ENCODE results near the gene SAPCD1.

SAPCD1 gene

DNA sequence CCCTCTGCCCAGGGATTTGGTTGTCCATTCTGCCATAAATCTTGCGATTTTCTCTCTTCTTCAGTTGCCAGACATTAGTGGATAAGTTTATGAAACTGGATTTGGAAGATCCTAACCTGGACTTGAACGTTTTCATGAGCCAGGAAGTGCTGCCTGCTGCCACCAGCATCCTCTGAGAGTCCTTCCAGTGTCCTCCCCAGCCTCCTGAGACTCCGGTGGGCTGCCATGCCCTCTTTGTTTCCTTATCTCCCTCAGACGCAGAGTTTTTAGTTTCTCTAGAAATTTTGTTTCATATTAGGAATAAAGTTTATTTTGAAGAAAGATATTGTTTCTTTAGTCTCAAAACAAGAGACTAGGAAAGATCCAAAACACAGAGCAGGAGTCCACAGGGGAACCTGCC, at the start of gene SAPCD1:
Gene SAPCD1 (plus strand): TSS at position 301 of the 400 bp plus-strand sequence. CDS start 399 bp downstream, outside the sequence.
- DNase-seq: no peak

DNA sequence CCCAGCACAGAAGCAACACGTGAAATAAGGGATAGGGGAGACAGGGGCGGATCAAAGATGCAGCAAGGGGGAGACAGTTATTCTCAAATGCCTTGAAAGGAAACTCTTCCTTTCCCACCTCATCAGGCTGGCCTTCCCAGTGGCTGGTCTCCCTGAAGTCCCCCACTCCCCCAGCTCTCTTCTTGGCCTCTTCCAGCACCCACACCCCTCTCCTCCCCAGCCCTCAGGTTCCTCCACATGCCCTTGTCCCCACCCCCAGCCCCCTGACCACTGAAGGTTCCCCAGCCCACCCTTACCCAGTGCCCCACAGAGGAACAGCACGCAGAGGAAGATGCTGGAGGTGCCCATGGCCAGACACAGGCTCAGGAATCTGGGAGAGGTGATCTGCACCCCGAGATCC, 49.0 kb upstream of the SAPCD1 start:
- DNase-seq: no peak

DNA sequence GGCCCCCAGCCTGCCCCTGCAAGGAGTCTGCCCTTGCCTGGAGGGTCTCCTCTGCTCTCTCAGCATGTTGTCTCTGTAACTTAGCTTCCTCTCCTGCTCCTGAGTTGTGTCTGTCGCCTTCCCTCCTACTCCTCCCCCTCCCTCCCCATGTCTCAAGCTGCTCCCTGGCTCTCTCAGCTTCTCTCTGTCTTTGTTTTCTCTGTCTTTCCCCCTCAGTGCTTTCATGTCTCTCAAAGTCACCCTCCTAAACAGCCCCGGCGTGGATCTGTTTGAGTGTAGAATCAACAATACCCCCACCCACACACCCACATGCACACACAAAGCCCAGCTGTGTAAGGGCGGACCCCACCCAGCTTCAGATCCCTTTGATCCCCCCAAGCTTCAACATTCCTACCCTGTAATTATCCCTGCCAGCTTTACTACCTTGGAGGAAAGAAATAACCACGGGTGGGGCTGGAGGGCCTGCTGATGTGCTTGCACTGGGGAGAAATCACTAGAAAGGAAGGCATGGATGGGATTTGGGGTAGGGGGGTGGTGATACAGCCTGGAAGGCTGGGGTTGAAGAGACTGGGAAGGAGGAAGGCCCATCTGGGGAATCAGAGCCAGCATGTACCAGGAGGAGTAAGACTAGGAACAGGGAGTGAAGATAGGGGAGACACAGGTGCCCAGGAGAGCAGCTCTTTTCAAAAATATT, 48.3 kb upstream of the SAPCD1 start:
- DNase-seq: no peak

DNA sequence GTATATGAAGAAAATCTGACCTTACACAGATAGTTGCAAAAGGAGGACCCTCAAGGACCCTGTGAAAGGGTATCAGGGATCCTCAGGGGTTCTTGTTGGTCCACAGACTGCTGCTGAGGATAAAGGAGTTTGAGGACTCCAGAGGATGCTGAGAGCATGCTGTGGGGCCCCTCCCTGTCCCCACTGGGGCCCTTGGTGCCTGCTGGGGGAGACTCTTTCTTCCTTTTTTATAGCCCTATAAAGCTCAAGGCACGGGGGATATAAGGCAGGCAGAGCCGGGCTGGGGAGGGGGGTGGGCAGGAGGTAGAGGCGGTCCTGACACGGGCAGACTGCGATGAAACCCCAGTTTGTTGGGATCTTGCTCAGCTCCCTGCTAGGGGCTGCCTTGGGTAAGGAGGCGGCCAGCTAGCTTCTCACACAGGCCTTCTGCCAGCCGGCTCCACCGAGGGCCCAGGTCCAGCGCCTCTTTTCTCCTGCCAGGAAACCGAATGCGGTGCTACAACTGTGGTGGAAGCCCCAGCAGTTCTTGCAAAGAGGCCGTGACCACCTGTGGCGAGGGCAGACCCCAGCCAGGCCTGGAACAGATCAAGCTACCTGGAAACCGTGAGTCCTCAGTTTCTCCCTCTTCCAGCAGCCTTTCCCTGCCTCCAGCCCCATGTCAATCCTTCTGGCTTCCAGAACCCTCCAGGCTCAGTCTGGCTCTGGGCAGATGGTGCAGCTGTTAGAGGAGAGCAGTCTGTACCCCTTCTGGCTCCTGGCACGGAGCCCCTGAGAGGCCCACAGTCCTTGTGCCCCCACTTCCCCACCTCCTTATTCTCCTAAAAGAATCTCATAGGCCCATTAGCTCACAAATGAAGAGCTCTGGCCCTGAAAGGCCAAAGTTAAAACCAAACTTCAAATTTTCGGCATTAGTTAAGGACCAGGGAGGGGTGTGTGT, 47.2 kb upstream of the SAPCD1 start, which contains the start of gene LY6G6D:
Gene LY6G6D (plus strand): TSS at position 327 of the 937 bp plus-strand sequence. CDS start 8 bp downstream, at position 335.
- no peak for DNase-seq

DNA sequence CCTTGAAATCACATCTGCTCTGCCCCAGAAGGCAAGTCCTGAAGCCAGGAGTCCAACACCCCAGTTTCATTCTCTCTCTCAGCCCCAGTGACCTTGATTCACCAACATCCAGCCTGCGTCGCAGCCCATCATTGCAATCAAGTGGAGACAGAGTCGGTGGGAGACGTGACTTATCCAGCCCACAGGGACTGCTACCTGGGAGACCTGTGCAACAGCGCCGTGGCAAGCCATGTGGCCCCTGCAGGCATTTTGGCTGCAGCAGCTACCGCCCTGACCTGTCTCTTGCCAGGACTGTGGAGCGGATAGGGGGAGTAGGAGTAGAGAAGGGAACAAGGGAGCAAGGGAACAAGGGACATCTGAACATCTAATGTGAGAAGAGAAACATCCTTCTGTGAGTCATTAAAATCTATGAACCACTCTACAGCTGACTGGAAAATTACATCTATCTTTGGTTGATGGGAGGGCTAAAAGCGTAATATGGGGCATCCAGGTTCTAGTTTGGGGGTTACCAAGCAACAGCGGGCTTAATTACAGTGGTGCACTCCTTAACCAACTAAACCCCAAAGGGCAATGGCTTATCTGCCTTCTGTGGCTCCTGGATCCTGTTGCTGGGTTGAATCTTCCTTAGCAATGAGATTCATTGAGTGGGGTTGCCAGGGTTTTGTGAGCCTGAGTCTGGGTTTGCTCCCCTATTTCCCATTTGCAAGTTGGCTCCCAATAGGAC, 44.8 kb upstream of the SAPCD1 start:
- DNase-seq: no peak

DNA sequence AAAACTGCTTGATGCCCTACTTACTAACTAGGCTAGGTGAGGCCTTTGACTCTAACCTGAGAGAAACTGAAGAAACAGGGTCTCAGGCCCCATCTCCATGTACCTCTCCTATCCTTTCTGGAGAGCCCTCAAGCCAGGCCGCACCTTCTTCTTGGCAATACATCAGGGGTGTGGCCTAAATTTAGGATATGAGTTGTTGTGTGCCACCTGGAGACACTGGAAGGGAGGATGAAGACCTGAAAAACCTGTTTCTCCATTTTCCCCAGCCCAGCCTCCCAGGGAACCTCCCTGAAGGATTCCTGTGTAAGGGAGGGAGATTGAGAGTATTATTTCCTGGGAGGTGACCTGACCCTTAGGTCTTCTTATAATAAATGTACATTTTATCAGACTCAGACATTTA, 44.2 kb upstream of the SAPCD1 start:
- DNase-seq: no peak

DNA sequence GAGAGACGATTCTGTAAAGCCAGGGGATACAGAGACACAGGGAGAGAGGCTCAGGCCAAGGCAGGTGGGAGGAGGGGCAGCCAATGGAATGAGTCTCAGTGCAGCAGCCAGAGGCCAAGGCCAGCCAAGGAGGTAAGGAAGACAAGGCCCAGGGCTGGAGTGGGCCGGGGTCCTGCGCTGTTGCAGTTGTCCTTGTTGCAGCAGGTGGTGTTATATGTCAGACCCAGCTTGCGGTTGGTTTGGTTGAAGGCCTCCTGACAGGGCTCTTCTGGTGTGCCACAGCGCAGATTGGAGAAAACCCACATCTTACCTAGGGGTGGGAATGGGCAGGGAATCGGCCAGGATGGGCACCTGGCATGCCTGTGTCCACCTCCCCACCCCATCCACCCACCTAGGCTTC, 43.5 kb upstream of the SAPCD1 start:
- no peak for DNase-seq

DNA sequence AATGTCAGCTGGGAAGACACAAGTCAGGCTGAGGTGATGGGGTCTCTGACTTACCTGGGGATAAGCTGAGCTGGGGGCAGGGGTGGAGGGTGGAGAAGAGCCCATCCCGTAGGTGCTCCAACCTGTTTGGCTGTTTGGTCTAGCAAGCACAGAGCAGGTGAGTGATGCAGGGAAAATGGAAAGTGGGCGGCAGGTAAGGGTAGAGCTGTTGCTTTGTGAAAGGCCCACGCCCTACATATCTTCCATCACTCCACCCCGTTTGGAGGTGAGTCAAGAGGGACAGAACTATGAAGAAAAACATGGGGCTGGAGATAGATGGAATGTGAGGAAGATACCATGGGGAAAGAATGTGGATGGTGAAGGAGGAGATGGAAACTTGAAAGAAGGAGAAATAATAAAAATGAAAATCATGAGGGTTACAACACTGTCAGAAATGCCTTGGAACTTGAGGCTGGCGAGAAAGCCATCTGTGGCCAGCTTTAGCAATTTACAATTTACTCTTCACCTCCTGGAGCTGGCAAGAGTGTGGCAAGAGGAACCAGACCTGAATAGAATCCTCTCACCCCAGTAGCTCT, 42.2 kb upstream of the SAPCD1 start:
- no peak for DNase-seq

DNA sequence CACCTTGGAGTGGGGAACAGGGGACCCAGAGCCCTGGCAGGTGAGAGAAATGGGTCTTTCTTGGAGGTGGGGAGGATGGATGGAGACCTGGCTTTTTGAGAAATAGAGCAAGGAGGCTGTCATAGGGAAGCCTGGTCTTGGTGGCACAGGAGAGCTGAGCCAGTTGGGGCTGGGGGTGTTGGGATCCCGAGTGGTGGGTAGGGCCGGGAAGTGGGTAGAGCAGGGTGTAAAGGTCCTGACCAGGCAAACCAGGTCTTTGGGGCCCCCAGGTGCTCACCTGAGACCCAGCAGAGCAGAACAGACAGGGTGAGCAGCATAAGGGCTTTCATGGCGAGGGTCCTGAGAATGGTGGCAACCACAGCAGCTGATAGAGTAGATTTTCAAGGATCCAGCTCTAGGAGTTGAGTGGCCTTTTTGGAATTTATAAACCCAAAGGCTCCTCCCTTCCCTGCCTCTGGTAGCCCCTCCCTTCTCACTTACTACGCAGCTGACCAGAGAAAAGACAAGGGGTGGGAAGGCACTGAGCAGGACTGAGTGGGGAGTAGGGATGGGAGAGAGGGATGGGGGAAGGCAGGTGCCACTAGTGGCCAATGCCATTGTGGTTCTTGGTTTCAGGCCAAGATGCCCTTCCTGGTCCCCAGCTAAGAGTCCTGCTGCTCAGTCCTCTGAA, 41.0 kb upstream of the SAPCD1 start, which contains the start of gene LY6G6C:
Gene LY6G6C (minus strand): TSS at position 396 of the 670 bp plus-strand sequence. CDS start 67 bp downstream, at position 329.
- no peak for DNase-seq

DNA sequence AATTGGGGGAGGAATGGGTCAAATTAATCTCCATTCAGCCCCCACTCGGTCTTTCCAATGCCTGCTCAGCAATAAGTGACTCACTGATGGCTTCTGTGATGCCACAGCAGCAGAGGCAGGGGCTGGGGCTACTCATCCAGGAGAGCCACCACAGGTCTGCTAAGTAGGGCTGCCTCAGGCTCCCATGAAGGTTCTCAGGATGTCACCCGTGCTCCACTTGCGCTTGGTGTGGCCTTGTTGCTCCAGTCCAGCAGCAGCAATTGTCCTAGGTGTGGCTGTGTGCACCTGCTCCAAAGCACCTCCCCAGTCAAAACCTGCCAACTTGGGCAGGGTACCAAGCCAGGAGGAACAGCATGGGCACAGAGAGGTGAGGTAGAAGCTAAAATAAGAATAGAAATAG, 40.3 kb upstream of the SAPCD1 start:
- DNase-seq: no peak

DNA sequence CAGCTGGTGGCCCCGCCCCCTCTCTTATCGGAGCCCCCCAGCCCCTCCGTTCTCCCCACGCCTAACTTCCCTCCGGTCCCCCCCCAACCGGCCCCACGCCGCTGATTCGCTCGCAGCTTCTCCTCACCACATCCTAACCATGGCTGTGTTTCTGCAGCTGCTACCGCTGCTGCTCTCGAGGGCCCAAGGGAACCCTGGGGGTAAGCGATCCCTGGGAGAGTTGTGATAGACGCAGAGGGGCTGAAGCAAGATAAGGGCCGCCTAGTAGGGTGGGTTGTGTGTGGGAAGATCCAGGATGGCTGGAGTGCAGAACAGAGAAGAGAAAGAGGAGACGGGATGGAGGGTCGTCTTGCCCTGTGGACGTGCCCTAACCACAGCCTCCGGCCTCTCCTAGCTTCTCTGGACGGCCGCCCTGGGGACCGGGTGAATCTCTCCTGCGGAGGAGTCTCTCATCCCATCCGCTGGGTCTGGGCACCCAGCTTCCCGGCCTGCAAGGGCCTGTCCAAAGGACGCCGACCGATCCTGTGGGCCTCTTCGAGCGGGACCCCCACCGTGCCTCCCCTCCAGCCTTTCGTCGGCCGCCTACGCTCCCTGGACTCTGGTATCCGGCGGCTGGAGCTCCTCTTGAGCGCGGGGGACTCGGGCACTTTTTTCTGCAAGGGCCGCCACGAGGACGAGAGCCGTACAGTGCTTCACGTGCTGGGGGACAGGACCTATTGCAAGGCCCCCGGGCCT, 39.0 kb upstream of the SAPCD1 start, which contains the start of gene MPIG6B:
Gene MPIG6B (plus strand): TSS at position 129 of the 735 bp plus-strand sequence. CDS start 11 bp downstream, at position 140.
- DNase-seq: peak in 1 of 2 donors; percentile 19

DNA sequence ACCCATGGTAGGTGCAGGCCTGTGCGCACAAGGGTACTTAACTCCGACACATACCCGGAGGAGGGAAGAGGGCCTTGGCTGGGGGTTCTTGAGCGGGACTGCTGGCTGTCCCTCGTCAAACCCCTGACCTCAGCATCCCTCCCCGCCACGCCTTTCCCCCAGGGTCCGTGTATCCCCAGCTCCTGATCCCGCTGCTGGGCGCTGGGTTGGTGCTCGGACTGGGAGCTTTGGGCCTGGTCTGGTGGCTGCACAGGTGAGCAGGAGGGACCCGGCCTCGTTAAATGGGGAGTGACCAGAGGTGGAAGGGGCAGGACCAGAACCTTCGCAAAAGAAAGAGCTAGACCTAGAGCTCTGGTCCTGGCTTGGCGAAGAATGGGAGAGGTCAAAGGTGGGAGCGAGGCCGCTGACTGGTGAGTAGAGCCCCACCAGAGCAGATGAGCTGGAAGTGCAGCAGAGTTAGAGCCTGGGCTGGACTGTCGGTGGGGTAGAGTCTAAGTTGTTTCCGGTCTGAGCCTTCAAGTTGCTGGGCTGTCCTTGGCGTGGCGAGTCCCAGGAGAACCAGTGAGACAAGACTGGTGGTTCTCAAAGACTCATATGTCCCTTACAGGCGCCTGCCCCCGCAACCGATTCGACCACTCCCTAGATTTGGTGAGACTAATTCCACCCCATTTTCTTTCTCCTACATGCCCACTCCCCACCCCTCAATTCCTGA, 38.3 kb upstream of the SAPCD1 start:
- no peak for DNase-seq

DNA sequence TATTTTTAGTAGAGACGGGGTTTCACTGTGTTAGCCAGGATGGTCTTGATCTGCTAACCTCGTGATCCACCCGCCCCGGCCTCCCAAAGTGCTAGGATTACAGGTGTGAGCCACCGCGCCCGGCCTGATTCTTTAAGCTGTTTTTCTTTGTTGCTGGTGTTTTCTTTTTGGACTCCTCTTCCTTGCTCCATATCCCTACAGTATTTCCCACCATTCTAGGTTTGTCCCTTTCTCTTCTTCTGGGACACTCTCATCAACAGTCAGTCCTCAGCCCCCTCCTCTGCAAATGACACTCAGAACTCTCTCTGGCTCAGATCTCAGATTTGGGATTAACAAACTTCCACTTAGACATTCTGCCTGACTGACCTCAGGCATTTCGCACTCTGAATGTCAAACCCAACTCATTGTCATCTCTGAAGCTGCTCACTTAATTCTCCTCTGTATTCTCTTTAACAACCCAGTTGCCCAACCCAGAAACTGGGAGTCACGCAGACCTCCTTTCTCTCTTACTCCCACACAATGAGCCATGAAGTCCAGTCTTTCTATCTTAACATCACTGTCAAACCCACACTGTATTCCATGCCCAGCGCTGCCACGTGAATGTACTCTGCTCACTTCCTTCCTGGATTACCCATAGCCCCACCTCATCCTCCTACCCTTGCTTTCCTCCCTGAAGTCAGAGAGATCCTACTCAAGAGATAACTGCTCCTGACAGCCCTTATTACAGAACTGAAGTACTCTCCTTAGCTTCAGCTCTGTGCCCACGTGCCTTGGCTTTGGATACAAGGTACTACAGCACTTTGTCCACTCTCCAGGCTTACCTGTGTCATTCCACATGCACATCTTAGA, 36.7 kb upstream of the SAPCD1 start:
- peak in 1 of 2 donors; percentile 79 for DNase-seq

DNA sequence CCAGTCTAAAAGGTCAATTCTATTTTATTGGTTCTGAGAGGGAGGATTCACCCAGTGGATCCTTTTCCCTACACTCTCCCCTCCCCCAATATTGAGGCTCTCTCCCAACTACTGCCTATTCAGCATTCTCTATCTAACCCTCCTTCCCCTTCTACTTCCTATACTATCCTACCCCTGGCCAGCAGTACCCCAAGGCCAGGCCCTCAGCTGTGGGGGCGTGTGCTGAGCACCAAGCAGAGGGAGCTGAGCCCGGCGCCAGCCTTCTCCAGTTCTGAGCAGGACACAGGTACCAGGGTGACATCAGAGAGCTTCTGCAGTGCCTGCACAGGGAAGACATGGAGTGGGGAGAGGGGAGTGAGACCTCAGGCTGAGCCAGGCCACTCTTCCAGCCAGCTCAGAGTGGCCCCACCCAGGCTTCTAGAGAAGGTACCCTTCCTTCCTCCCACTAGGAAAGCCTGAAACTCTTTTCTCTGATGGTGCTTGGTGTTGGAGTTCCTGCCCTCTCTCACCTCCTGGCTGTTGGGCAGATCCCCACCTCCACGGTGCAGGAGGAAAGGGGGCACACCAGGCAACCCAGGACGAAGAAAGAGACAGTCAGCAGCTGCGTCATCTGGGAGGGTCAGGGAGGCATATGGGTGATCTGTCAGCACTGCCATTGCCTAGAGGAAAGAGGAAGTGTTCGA, 35.3 kb upstream of the SAPCD1 start:
- peak in 1 of 2 donors; percentile 45 for DNase-seq

DNA sequence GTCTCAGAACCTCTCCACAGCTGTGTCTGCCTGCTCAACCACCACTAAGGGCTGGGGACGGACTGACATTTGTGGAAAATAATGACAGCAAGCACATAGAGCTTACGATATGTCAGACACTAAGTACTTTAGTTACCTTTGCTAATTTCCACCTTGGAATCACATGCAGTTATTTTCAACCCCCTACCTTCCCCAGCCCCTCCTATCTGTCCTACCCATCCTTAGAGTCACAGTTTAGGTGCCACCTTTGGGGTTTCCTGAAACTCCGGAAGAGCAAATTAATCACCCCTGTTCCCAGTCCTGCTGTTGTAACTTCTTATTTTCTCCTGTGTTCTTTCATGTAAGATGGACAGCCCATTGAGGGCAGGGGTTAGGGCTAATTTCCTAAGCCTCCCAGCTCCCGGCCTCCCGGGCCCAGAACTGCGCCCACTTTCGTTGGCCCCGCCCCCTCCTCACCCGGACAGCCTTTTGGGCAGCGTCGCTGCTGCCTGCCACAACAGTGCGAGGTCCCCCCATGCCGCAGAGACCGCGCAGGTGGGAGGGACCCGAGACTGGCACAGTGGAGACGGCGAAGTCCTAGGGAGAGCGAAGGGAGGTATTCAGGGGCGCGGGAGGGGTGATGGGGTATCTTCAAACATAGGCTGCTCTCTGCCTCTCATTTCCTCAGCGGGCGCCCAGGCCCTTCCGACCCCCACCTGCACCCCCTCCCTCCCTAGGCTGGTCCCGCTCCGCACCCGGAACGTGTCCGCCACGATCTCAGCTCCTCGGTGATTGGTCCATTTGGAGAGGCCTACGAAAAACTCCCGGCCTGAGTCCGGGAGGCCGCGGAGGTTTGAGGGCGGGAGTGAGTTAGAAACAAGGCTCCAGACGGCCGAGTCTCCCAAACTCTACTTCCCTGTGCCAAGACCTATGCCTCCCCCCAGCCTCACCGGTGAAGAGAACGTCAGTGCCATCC, 34.5 kb upstream of the SAPCD1 start:
- peak in 1 of 2 donors; percentile 87 for DNase-seq

DNA sequence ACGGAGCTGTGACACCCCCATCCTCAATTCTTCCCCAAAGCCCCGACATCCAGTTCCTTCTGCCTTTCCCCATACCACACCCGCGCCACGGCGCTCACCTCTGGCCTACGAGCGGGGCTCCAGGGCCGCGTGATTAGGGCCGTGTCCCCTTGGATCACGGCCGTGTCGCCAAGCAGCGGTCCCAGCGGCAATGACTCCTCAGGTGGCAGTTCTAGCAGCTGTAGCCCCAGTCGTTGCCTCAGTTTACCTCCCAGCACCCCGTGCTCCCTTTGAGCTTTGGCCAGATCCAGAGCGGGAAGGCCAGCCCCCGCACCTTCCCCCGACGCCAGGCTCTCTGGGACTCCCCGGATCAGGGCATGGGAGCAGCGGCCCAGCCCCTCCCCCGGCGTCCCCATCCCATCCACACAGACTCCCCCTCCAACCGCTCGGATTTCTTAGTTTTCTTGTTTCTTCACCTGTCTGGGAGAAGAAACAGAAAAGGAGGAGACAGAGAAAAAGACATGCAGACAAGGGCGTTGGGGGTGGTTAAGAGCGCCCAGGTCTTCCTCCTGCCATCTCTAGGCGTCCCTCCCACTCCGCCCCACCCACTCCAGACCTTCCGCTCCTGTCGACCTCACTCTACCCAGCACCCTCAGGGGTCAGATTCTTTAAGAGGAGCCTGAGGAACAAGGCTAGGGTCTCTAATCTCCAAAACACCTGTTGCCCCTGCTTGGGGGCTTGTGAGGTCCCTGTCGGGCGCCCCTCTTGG, 33.5 kb upstream of the SAPCD1 start, which contains the start of gene DDAH2:
Gene DDAH2 (minus strand): TSS at position 533 of the 748 bp plus-strand sequence. CDS start 138 bp downstream, at position 395.
- no peak for DNase-seq

DNA sequence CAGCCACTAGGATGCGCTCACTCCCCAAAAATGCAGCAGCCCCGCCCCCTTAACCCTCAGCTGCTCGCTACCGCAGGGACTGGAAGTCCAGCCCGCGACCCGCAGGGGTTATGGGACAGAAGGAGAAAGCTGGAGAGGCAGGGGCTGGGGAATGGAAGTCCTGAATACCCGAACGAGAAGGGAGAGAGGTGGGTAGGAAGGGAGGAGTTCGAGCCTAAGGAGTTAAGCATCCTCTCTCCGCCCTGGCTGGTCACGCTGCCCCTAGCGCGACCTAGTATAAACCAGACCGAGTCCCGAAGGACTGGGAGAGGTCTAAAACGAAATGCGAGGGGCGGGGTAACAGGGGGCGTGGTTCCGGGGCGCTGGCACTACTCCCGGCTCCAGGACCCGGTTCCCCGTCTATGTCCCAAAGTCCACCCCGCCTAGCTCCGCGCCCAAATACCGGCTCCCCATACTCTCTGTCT, 32.9 kb upstream of the SAPCD1 start:
- DNase-seq: peak; percentile 52 to 95

Measured in bone marrow (tissue), 2 donors.